AG09319 (cell line): Measurements from ENCODE around the gene TMEM178B.

Source experiments
- DNase-seq: peaks from one replicate; pipeline ENCODE4 v3.0.0-alpha.2; 2010; ENCODE audit warnings: low read depth; ENCODE audit errors: extremely low read depth
- TF ChIP-seq, protein P1 (sequence below): IDR thresholded peaks from 2 replicates; pipeline ENCODE4 v1.5.1; 2011; ENCODE audit warnings: low read depth, mild to moderate bottlenecking, inconsistent platforms, low read length, moderate library complexity

TMEM178B gene

DNA sequence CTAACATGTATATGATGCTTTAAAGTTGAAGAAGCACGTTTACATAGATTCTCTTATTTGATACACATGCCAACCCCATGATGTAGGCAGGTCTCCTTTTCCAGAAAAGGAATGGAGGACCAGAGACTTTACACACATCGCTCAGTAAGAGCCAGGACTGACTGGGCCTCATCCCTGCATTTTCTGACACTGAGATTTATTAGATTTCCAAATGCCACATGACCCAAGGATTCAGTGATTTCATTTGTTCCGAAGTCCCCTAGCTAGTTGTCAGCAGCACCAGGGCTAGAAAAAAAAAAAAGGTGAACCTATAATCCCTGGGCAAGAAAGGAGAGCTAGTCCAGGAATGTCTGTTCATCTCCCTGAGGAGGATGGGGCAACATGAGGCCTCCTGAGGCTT, 334.0 kb downstream of the TMEM178B start:
- TF ChIP-seq, protein P1, sequence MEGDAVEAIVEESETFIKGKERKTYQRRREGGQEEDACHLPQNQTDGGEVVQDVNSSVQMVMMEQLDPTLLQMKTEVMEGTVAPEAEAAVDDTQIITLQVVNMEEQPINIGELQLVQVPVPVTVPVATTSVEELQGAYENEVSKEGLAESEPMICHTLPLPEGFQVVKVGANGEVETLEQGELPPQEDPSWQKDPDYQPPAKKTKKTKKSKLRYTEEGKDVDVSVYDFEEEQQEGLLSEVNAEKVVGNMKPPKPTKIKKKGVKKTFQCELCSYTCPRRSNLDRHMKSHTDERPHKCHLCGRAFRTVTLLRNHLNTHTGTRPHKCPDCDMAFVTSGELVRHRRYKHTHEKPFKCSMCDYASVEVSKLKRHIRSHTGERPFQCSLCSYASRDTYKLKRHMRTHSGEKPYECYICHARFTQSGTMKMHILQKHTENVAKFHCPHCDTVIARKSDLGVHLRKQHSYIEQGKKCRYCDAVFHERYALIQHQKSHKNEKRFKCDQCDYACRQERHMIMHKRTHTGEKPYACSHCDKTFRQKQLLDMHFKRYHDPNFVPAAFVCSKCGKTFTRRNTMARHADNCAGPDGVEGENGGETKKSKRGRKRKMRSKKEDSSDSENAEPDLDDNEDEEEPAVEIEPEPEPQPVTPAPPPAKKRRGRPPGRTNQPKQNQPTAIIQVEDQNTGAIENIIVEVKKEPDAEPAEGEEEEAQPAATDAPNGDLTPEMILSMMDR, result no peak
- DNase-seq, result no peak

DNA sequence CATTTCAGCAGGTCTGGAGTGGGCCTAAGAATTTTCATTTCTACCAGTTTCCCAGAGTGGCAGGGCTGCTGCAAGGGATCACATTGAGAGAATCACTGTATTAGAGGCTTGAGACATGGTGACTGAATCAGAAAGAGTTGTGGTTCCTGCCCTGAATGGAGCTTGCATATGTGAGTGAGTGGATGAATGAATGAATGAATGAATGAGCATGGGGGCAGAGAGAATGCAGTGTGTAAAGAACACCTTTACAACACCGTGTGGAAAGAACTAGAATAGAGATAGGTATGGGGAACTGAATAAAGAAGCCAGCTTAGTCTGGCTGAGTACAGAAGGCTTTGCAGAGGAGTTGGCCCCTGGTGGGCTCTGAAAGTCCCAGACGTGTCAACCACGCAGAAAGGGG, 334.6 kb downstream of the TMEM178B start:
- no peak for DNase-seq
- TF ChIP-seq, protein P1, result no peak

DNA sequence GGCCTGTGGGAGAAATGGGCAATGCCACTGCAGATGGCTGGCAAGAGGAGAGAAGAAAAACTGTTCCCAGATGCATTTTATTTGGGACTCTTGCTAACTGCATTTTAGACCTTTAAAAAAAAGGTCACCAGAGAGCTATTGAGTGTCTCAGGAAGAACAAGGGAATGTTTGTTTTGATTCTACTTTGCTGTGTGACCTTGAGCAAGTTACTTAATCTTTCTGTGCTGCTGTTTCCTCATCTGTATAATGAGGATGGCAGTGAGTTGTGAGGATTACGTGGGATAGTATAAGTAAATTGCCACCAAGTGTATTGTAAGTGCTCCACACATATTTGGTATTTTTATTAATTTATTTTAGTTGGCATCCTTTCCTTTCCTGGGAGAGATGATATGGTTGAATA, 335.4 kb downstream of the TMEM178B start:
- TF ChIP-seq, protein P1, result no peak

DNA sequence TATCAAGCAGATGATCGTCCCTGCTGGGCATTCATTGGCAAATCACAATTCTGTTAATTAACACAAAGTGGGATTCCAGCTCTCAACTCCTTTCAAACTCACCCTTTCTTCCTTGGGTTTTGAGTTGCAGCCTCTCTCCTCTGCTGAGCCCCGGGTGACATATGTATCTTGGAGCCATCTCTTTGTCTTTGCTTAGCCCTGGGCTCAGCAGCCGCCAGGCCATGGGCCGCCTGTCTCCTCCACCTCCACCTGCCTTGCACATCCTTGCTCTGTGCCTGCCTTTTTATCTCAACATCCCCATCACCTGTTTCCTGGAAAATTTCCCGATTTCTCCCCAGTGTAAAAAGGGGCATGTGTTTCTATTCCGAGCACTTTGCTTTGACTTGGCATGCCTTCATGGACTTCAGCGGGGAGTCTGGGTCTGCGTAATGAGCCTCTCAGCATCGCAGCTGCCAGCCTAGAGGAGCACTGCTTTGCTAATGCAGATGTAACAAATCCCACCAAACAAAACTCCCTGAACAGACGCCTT, 336.0 kb downstream of the TMEM178B start:
- DNase-seq, result no peak
- TF ChIP-seq, protein P1, result no peak

More for the DNA sequence above, 335.4 kb downstream of the TMEM178B start:
- no peak for DNase-seq

DNA sequence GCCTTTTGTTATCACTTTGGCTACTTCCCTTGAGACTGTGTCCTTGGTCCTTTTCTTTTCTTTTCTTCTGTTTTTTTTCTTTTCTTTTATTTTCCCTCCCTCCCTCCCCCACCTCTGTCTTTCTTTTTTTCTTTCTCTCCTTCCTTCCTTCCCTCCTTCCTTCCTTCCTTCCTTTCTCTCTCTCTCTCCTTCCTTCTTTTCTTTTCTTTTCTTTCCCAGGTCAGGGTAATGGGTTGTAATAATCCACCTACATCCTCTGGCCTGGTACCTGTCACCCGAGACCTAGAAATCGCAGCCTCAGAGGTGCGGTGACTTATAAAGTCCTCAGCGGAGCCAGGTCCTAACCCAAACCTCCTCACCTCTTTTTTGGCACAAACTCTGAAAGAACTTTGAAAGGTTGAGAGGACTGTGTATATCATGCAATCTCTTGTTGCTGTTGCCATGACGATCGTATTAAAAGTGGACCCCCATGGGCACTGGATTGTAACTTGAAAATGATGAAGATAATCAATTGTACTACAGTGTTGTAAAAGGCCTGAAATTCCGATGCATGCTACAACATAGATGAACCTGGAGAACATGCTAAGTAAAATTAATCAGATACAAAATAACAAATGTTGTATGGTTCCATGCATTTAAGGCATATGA, 336.6 kb downstream of the TMEM178B start:
- no peak for DNase-seq
- TF ChIP-seq, protein P1, result no peak

DNA sequence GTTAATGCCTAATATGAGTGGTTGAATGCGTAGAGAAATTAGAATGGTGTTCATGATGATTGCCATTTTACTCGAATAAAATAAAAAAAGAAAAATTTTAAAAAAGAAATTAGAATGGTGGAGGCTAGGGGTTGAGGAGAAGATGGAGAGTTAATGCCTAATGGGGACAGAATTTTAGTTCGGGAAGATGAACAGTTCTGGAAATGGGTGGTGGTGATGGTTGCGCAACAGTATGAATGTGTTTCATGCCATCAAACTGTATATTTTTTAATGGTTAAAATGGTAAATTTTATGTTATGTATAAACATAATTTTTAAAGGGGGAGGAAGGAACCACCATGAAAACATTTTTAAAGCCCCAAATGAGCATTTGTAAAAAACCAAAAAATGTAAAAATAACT, 337.3 kb downstream of the TMEM178B start:
- DNase-seq, result no peak
- TF ChIP-seq, protein P1, result no peak

DNA sequence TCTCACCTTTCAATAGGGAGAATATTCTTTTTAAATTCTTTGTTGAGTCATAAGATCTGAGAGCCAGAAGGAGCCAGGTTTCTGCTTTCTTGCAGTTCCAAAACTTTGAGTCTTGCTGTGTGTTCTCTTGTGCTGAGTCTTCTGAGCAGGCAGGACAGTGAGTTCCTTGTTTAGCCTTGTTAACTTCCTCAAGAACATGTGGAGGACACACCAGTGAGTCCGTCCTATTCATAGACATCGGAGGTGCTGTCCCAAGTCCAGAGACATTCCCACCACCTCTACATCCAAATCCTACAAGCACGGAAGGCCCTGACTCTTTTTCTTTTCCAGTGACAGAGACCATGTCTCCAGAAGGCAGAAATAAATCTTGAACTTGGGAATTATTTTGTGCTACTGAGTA, 342.1 kb downstream of the TMEM178B start:
- TF ChIP-seq, protein P1, result no peak
- no peak for DNase-seq
